Measurements from ENCODE around the gene LIME1. TPM values are rescaled to one million over a fixed set of nuclear protein-coding genes. Genes with fewer than 3 reads are reported as not detected.

Gene LIME1
- polyA plus RNA-seq, 3 donors = 0.39 to 8.8 (median 0.62) TPM

GRCh38 chr20:63737695-63737944, 1.2 kb downstream of the LIME1 start:
- no peak overlapping the region for H3K27ac ChIP-seq (ENCODE audit: low read depth in 1 of 2, low read length in 2 of 2)
- no peaks in the 10 kb centered on the region for H3K9me3 ChIP-seq (replicated peaks in 1 of 2; ENCODE audit: control insufficient read depth in 1 of 2, insufficient read depth in 1 of 2, low read length in 2 of 2)
- H2AFZ ChIP-seq (ENCODE audit: insufficient read depth, low read depth, low read length, poor library complexity, severe bottlenecking) = no peak overlapping the region
- WGBS (ENCODE audit: insufficient coverage) = 0% methylated on average over 15 of the region's 26 CpGs
- peaks cover 67% of the 10 kb centered on the region for H4K20me1 ChIP-seq (ENCODE audit: insufficient read depth, low read length)
- H3K9me3 Mint-ChIP-seq = peaks cover 0 to 4% (median 0%) of the 10 kb centered on the region in 7 donors
- H3K9ac ChIP-seq (ENCODE audit: insufficient read depth, low read length, poor library complexity, severe bottlenecking) = no peak overlapping the region
- H3K36me3 Mint-ChIP-seq = peaks cover 0 to 30% of the 10 kb centered on the region in 2 donors
- H3K4me3 Mint-ChIP-seq = peak overlapping the region in 1 of 2 donors; percentile 63
- intact Hi-C loops (cut with micrococcal nuclease) = loop anchor here (5.0 kb wide), 2 partner anchors 95 to 165 kb away; partner anchors contain the start of gene HELZ2 (in 1 of the 2)
- H3K27me3 Mint-ChIP-seq (ENCODE audit: low read depth in 3 of 3) = peaks cover 17 to 37% (median 25%) of the 10 kb centered on the region in 3 donors
- peak overlapping the region in 1 of 3 experiments; percentile 14 for H3K4me3 ChIP-seq (replicated peaks in 1 of 3; ENCODE audit: low read depth in 2 of 3, low read length in 3 of 3)
- H3K4me2 ChIP-seq (replicated peaks; ENCODE audit: extremely low read depth, low read length, poor library complexity, severe bottlenecking) = peak overlapping the region; percentile 91
- H3K4me1 ChIP-seq (ENCODE audit: control insufficient read depth in 1 of 2, insufficient read depth in 2 of 2, low read length in 2 of 2) = peaks cover 35 to 47% of the 10 kb centered on the region in 2 donors
- DNase-seq = no peak
- peaks cover 8 to 26% of the 10 kb centered on the region in 2 donors for H3K27me3 ChIP-seq (ENCODE audit: control insufficient read depth in 2 of 2, insufficient read depth in 2 of 2, low read length in 2 of 2)
- no peak overlapping the region for H3K27ac Mint-ChIP-seq
- peaks cover 31 to 37% of the 10 kb centered on the region in 2 donors for H3K36me3 ChIP-seq (replicated peaks in 1 of 2; ENCODE audit: control insufficient read depth in 1 of 2, insufficient read depth in 2 of 2, low read length in 2 of 2)
- H3K4me1 Mint-ChIP-seq = peaks cover 21% of the 10 kb centered on the region
- TF ChIP-seq CTCF (IDR thresholded peaks at IDR 0.05) = no peak
- peaks cover 7% of the 10 kb centered on the region for H3K79me2 ChIP-seq (ENCODE audit: insufficient read depth, low read length)

GRCh38 chr20:63737945-63738686, 1.7 kb downstream of the LIME1 start:
- Histone ChIP-seq H3K27ac (ENCODE audit: low read depth in 1 of 2, low read length in 2 of 2) (no peak overlapping the region), H2AFZ (ENCODE audit: insufficient read depth, low read depth, low read length, poor library complexity, severe bottlenecking) (no peak overlapping the region), H3K4me1 (ENCODE audit: control insufficient read depth in 1 of 2, insufficient read depth in 2 of 2, low read length in 2 of 2) (peaks cover 35 to 47% of the 10 kb centered on the region in 2 donors), H3K9me3 (replicated peaks in 1 of 2; ENCODE audit: control insufficient read depth in 1 of 2, insufficient read depth in 1 of 2, low read length in 2 of 2) (no peaks in the 10 kb centered on the region), H3K4me2 (replicated peaks; ENCODE audit: extremely low read depth, low read length, poor library complexity, severe bottlenecking) (peak overlapping the region; percentile 91), H3K36me3 (replicated peaks in 1 of 2; ENCODE audit: control insufficient read depth in 1 of 2, insufficient read depth in 2 of 2, low read length in 2 of 2) (peaks cover 28 to 33% of the 10 kb centered on the region in 2 donors), H3K4me3 (replicated peaks in 1 of 3; ENCODE audit: low read depth in 2 of 3, low read length in 3 of 3) (peak overlapping the region in 1 of 3 experiments; percentile 75), H4K20me1 (ENCODE audit: insufficient read depth, low read length) (peaks cover 62% of the 10 kb centered on the region), H3K79me2 (ENCODE audit: insufficient read depth, low read length) (peaks cover 7% of the 10 kb centered on the region), H3K27me3 (ENCODE audit: control insufficient read depth in 2 of 2, insufficient read depth in 2 of 2, low read length in 2 of 2) (peaks cover 8 to 26% of the 10 kb centered on the region in 2 donors), H3K9ac (ENCODE audit: insufficient read depth, low read length, poor library complexity, severe bottlenecking) (no peak overlapping the region)
- intact Hi-C loops (cut with micrococcal nuclease) = loop anchor here (5.0 kb wide), 2 partner anchors 96 to 166 kb away; partner anchors contain the start of gene HELZ2 (in 1 of the 2)
- H3K36me3 Mint-ChIP-seq = peaks cover under 1 to 30% of the 10 kb centered on the region in 2 donors
- H3K4me1 Mint-ChIP-seq = peaks cover 21% of the 10 kb centered on the region
- H3K4me3 Mint-ChIP-seq = peak overlapping the region; percentile 35 to 37
- H3K9me3 Mint-ChIP-seq = peaks cover 0 to 4% (median 0%) of the 10 kb centered on the region in 7 donors
- DNase-seq = no peak
- H3K27me3 Mint-ChIP-seq (ENCODE audit: low read depth in 3 of 3) = peaks cover 17 to 37% (median 25%) of the 10 kb centered on the region in 3 donors
- WGBS (ENCODE audit: insufficient coverage) = 19% methylated on average over 43 of the region's 43 CpGs
- no peak for TF ChIP-seq CTCF (IDR thresholded peaks at IDR 0.05)
- no peak overlapping the region for H3K27ac Mint-ChIP-seq
